HCT116 (cell line): ENCODE results near the gene SLC6A17. TPM values are rescaled to one million over a fixed set of nuclear protein-coding genes. Genes with fewer than 3 reads are reported as not detected.

Experiments used
- ATAC-seq: fragments of 200-7000 bp; cut with Tn5 transposase; 2 replicates; pipeline ENCODE4 v1.9.1; 2020; ENCODE audit warnings: mild to moderate bottlenecking, moderate library complexity
- BruUV-seq: library from RNA; stranded (reverse); fragments of 400-500 nt; replicated peaks from 2 replicates; lab custom pipeline; 2021; lab: Mats Ljungman, UMichigan
- CTCF ChIA-PET: fragments of 300-600 bp; sonication (Branson Sonifier 250); formaldehyde crosslinking; loops from one replicate; lab custom pipeline; 2021; ENCODE audit warnings: antibody characterized with exemption; lab: Charles Lee
- POLR2A ChIA-PET: fragments of 300-600, 350-600 bp; sonication (Branson Sonifier 250); formaldehyde crosslinking; loops from one replicate; lab custom pipeline; 2021; ENCODE audit warnings: antibody characterized with exemption; lab: Charles Lee
- RAD21 ChIA-PET, 2 experiments: fragments of 300-600 bp; sonication (Branson Sonifier 250); formaldehyde crosslinking; loops; one replicate each; lab custom pipeline; 2023; ENCODE audit warnings: low total read pairs in 2 of 2; ENCODE audit not compliant: uncharacterized antibody in 2 of 2, unreplicated experiment in 2 of 2, low non-redundant PET in 1 of 2; lab: Charles Lee
- DNase-seq: peaks from one replicate; pipeline ENCODE4 v3.0.0-alpha.2; 2010; ENCODE audit warnings: low read depth, low spot score
- H2AFZ ChIP-seq: fragments of 200-600 bp; shearing (Covaris generic), sonication (generic); 2 replicates; pipeline ENCODE4 v1.6.1; 2017; ENCODE audit warnings: low read depth, mixed run types, mixed read lengths, antibody characterized with exemption, low read length; ENCODE audit not compliant: poor library complexity, severe bottlenecking
- H3K27ac ChIP-seq: 2 replicates; pipeline ENCODE4 v1.5.1; 2012; ENCODE audit warnings: low read depth, low read length
- H3K27me3 ChIP-seq: fragments of 200-600 bp; sonication (generic); 2 replicates; pipeline ENCODE4 v1.6.1; 2016; ENCODE audit warnings: mixed run types, low read length, mixed read lengths; ENCODE audit not compliant: insufficient read depth
- H3K36me3 ChIP-seq, 2 experiments: fragments of 200-500 bp in 1 of 2; fragments of 200-600 bp in 1 of 2; sonication (Bioruptor generic) in 1 of 2; sonication (generic) in 1 of 2; 2 replicates each; pipeline versions ENCODE4 v1.5.1 to v1.6.1; 2014 to 2016; ENCODE audit warnings: low read length in 2 of 2, inconsistent platforms in 1 of 2, mixed read lengths in 1 of 2, mixed run types in 1 of 2; ENCODE audit not compliant: insufficient read depth in 2 of 2, control insufficient read depth in 1 of 2
- H3K4me1 ChIP-seq, 2 experiments: fragments of 200-600 bp in 1 of 2; sonication (generic) in 1 of 2; 2 replicates each; pipeline versions ENCODE4 v1.5.1 to v1.6.1; 2012 to 2017; ENCODE audit warnings: low read length in 2 of 2, inconsistent platforms in 1 of 2, mild to moderate bottlenecking in 1 of 2, mixed read lengths in 1 of 2, mixed run types in 1 of 2, moderate library complexity in 1 of 2; ENCODE audit not compliant: insufficient read depth in 2 of 2, control insufficient read depth in 1 of 2
- H3K4me2 ChIP-seq: fragments of 200-600 bp; sonication (generic); 2 replicates; pipeline ENCODE4 v1.6.1; 2017; ENCODE audit warnings: mixed run types, low read length, mixed read lengths
- H3K4me3 ChIP-seq, 2 experiments: fragments of 200-600 bp in 1 of 2; sonication (generic) in 1 of 2; replicated peaks in 1 of 2; 2 replicates each; pipeline ENCODE4 v1.5.1; 2011 to 2016; ENCODE audit warnings: low read length in 2 of 2, control low read depth in 1 of 2, low read depth in 1 of 2, mild to moderate bottlenecking in 1 of 2, mixed read lengths in 1 of 2, mixed run types in 1 of 2
- H3K79me2 ChIP-seq: fragments of 200-600 bp; sonication (generic); 2 replicates; pipeline ENCODE4 v1.6.1; 2017; ENCODE audit warnings: mild to moderate bottlenecking, mixed run types, low read length, moderate library complexity, mixed read lengths; ENCODE audit not compliant: insufficient read depth
- H3K9ac ChIP-seq: fragments of 200-600 bp; sonication (generic); 2 replicates; pipeline ENCODE4 v1.6.1; 2016; ENCODE audit warnings: low read length, mixed read lengths
- H3K9me2 ChIP-seq: fragments of 200-600 bp; sonication (generic), shearing (Covaris generic); 2 replicates; pipeline ENCODE4 v1.6.1; 2017; ENCODE audit warnings: mixed run types, mild to moderate bottlenecking, moderate library complexity; ENCODE audit not compliant: insufficient read depth
- H3K9me3 ChIP-seq, 2 experiments: fragments of 200-500 bp in 1 of 2; fragments of 200-600 bp in 1 of 2; sonication (Bioruptor generic) in 1 of 2; sonication (generic) in 1 of 2; 2 replicates each; pipeline ENCODE4 v1.6.1; 2014 to 2017; ENCODE audit warnings: low read length in 2 of 2, mixed read lengths in 2 of 2, inconsistent platforms in 1 of 2, low read depth in 1 of 2, mild to moderate bottlenecking in 1 of 2, mixed run types in 1 of 2, moderate library complexity in 1 of 2; ENCODE audit not compliant: control insufficient read depth in 1 of 2, insufficient read depth in 1 of 2
- H4K20me1 ChIP-seq: fragments of 200-600 bp; sonication (generic), shearing (Covaris generic); 2 replicates; pipeline ENCODE4 v1.6.1; 2017; ENCODE audit warnings: mixed run types, mild to moderate bottlenecking, moderate library complexity; ENCODE audit not compliant: insufficient read depth
- CEBPB ChIP-seq: IDR thresholded peaks from 2 replicates; pipeline ENCODE4 v1.6.1; 2012; ENCODE audit warnings: low read depth
- ELF1 ChIP-seq: IDR thresholded peaks from 2 replicates; pipeline ENCODE4 v1.6.1; 2012; ENCODE audit warnings: low read depth, borderline replicate concordance
- FOSL1 ChIP-seq: IDR thresholded peaks from 2 replicates; pipeline ENCODE4 v1.6.1; 2012; ENCODE audit warnings: low read depth
- POLR2A ChIP-seq: IDR thresholded peaks from 2 replicates; pipeline ENCODE4 v1.7.0; 2011; ENCODE audit warnings: borderline replicate concordance; ENCODE audit not compliant: insufficient read depth, insufficient read length; ENCODE audit errors: extremely low read depth
- POLR2AphosphoS5 ChIP-seq: IDR thresholded peaks from 2 replicates; pipeline ENCODE4 v1.6.1; 2011; ENCODE audit warnings: mild to moderate bottlenecking, low read depth, low read length, moderate library complexity
- RAD21 ChIP-seq: IDR thresholded peaks from 2 replicates; pipeline ENCODE4 v1.6.1; 2012; ENCODE audit warnings: low read depth, mild to moderate bottlenecking
- SIN3A ChIP-seq: IDR thresholded peaks from 2 replicates; pipeline ENCODE4 v1.6.1; 2012; ENCODE audit warnings: low read depth
- SP1 ChIP-seq: IDR thresholded peaks from 2 replicates; pipeline ENCODE4 v1.6.1; 2012; ENCODE audit warnings: low read depth
- SRF ChIP-seq: IDR thresholded peaks from 2 replicates; pipeline ENCODE4 v1.6.1; 2012; ENCODE audit warnings: low read depth
- ZFX ChIP-seq: fragments of 450-650 bp; IDR thresholded peaks from 2 replicates; pipeline ENCODE4 v1.6.1; 2017
- ZNF274 ChIP-seq: fragments of 200-500 bp; sonication (Bioruptor generic); IDR thresholded peaks from 2 replicates; pipeline ENCODE4 v1.6.1; 2014; ENCODE audit warnings: mild to moderate bottlenecking, low read depth, low read length, inconsistent platforms
- intact Hi-C: fragments of 100-400 bp; cut with micrococcal nuclease; formaldehyde crosslinking; loops from 2 replicates; pipeline ENCODE4 v1.10.0; 2022
- total RNA-seq: library from RNA; stranded (reverse); gene quantifications from one replicate; pipeline ENCODE4 v1.2.1, GENCODE V29; 2021; ENCODE audit not compliant: unreplicated experiment

The SLC6A17 gene
- total RNA-seq, 1 experiment from 2014 or later = 10.5 TPM

DNA sequence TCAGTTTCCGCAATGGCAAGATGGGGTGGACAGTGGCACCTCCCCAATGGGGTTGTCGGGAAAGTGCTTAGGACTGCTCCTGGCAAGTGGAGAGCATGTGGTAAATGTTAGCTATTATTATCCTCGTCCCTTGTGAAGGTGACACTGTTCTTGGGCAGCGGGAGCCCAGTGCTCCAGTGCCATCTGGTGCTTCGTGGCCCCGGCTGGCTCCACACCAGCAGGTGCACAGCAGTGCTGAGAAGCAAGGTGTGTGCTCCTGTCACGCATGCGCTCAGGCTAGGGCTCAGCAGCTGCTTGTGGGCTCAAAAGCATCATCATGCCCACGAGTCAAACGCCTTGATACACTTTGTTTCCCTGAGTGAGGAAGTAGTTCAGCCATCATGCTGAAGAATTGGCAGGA, 34.9 kb downstream of the SLC6A17 start:
- no TSS peak for BruUV-seq
- H3K79me2 ChIP-seq = no peaks in the 10 kb centered on the region
- RAD21 ChIA-PET = no interaction called here
- no peak overlapping the region for H3K27ac ChIP-seq
- intact Hi-C loops = no loop called here
- H3K9me3 ChIP-seq = no peaks in the 10 kb centered on the region
- H3K9ac ChIP-seq = no peak overlapping the region
- H2AFZ ChIP-seq = no peak overlapping the region
- DNase-seq (no peak), ATAC-seq (no peak)
- no peaks in the 10 kb centered on the region for H3K27me3 ChIP-seq
- H3K4me1 ChIP-seq = no peaks in the 10 kb centered on the region
- no peaks in the 10 kb centered on the region for H4K20me1 ChIP-seq
- no peaks in the 10 kb centered on the region for H3K9me2 ChIP-seq
- POLR2A ChIA-PET = no interaction called here
- H3K4me3 ChIP-seq = no peak overlapping the region
- no peak for TF ChIP-seq POLR2A
- H3K36me3 ChIP-seq = no peaks in the 10 kb centered on the region
- CTCF ChIA-PET = interaction anchor here (1.2 to 2.3 kb wide), 2 partner anchors 12 to 23 kb away, joined by 3 to 8 read pairs; no protein-coding TSS in a partner anchor
- H3K4me2 ChIP-seq = no peak overlapping the region

DNA sequence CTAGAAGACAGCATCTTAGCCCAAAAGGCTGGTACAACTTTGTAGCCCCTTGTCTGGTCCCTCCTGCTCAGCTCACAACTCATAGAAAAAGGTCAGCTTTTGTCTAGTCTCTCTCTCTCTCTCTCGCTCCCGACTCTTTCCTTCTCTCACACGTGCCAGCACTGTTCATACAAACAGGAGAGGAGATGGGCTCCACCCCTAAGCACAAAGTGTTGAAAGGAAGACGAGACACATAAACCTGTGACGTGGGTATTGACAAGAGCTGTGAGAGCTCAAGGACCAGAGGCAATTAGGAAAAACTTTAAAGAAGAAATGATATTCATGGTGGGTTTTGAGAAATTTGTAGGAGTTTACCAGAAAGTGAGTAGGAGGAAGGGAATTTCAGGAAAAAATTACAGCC, 36.3 kb downstream of the SLC6A17 start:
- ChIA-PET CTCF (interaction anchor here (1.2 to 2.3 kb wide), 2 partner anchors 10 to 21 kb away, joined by 3 to 8 read pairs; no protein-coding TSS in a partner anchor), POLR2A (no interaction called here), RAD21 (no interaction called here)
- Histone ChIP-seq H4K20me1 (no peaks in the 10 kb centered on the region), H3K36me3 (no peaks in the 10 kb centered on the region), H2AFZ (no peak overlapping the region), H3K9ac (no peak overlapping the region), H3K79me2 (no peaks in the 10 kb centered on the region), H3K4me3 (no peak overlapping the region), H3K4me2 (no peak overlapping the region), H3K27ac (no peak overlapping the region), H3K4me1 (no peaks in the 10 kb centered on the region), H3K9me2 (no peaks in the 10 kb centered on the region), H3K27me3 (no peaks in the 10 kb centered on the region), H3K9me3 (no peaks in the 10 kb centered on the region)
- no TSS peak for BruUV-seq
- no peak for DNase-seq
- TF ChIP-seq ELF1 = no peak
- TF ChIP-seq RAD21 = no peak
- TF ChIP-seq POLR2AphosphoS5 = no peak
- no peak for TF ChIP-seq POLR2A
- TF ChIP-seq SP1 = no peak
- TF ChIP-seq ZFX = no peak
- no peak for TF ChIP-seq FOSL1
- no peak for TF ChIP-seq SRF
- TF ChIP-seq CEBPB = no peak
- TF ChIP-seq SIN3A = no peak
- no peak for TF ChIP-seq ZNF274
- intact Hi-C loops = no loop called here
- no peak for ATAC-seq
